GM12801 (cell line): ENCODE measurements around the gene NOS1AP.

ENCODE experiments used
- TF ChIP-seq, protein P1 (sequence below): IDR thresholded peaks from one replicate; pipeline ENCODE4 v1.5.1; 2011; ENCODE audit warnings: control low read depth; ENCODE audit not compliant: insufficient read length; ENCODE audit errors: extremely low read depth

The NOS1AP gene

DNA sequence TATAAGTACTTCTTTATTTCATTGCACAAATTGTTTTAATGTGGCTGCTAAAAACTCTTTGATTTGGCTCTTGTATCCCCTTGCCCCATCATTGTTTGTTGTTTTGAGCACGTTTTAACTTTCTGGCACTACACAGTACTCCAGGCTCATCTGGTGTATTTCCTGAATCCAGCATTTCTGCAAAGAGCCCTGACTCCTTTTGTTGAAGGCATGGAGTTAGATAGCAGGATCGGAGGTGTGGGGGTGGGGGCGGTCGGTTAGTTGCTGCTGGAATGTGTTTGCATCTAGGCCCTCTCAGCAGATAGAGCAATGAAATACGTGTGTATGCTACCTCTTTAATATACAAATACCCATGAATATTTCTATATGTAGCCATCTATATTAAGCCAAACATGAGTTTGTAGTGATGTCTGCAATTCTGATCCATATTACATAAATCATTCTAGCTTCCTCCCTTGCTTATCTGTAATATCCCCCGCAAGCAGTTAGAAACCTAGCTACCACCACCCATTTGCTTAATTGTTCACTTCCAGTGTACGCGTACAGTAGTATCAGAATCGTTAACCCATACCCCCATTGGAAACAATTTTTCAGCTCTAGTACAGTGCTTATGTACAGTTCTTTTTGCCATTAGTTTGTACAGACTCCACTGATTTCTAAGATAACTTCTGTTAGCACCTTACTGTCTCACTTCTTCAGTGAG, 106.0 kb downstream of the NOS1AP start:
- TF ChIP-seq, protein P1, sequence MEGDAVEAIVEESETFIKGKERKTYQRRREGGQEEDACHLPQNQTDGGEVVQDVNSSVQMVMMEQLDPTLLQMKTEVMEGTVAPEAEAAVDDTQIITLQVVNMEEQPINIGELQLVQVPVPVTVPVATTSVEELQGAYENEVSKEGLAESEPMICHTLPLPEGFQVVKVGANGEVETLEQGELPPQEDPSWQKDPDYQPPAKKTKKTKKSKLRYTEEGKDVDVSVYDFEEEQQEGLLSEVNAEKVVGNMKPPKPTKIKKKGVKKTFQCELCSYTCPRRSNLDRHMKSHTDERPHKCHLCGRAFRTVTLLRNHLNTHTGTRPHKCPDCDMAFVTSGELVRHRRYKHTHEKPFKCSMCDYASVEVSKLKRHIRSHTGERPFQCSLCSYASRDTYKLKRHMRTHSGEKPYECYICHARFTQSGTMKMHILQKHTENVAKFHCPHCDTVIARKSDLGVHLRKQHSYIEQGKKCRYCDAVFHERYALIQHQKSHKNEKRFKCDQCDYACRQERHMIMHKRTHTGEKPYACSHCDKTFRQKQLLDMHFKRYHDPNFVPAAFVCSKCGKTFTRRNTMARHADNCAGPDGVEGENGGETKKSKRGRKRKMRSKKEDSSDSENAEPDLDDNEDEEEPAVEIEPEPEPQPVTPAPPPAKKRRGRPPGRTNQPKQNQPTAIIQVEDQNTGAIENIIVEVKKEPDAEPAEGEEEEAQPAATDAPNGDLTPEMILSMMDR, result no peak

DNA sequence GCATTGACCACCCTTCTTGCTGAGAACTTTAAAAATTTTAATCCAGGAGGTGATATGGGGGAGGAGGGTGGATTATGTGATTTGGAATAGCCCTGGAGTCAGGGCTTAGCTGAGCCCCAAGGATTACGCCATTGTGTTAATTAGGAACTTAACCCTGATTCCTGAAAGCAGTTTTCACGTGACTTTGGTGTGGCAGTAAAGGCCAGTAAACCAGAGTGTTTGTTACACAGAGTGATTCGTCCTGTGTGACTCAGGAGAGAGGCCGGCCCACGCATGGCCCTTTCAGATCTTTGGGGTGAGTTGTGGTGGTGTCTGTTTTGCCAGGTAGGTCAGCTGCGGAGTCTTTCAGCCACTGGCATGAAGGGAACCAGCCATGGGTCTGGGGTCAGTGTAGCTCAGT, 107.6 kb downstream of the NOS1AP start:
- TF ChIP-seq, protein P1, result no peak

DNA sequence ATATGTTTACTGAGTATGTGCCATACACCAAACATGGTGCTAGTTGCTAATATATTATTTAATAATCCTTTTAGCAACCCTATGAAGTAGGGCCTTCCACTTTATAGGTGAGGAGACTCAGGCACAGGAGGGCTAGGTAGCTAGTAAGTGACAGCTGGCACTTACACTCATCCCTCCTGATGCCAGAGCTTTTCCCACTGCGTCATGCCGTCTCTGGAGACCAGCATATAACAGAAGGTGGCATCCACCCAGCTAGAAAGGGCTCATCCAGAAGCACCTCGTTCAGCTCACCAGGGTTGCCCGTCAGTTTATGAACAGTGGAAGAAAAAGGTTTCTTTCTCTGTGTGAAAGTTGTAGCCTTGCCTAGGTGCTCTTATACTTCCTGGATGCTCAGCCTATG, 108.9 kb downstream of the NOS1AP start:
- TF ChIP-seq, protein P1, result no peak

DNA sequence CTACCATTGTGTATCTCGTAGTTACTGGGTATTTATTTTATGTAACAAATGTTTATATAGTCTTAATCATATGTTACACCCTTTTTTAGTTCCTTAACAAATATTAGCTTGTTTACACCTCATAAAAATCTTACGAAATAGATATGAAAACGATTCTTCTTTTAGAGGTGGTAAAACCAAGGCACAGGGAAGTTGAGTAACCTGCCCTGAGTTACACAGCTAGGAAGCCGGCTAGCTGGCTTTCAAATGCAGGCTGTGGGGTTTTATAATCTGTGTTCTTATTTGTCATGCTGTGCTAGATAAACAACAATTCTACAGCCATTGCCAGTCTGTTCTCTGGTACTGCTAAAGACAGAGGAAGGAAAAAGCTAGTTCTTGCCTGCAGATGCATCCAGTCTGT, 109.6 kb downstream of the NOS1AP start:
- TF ChIP-seq, protein P1, result no peak

DNA sequence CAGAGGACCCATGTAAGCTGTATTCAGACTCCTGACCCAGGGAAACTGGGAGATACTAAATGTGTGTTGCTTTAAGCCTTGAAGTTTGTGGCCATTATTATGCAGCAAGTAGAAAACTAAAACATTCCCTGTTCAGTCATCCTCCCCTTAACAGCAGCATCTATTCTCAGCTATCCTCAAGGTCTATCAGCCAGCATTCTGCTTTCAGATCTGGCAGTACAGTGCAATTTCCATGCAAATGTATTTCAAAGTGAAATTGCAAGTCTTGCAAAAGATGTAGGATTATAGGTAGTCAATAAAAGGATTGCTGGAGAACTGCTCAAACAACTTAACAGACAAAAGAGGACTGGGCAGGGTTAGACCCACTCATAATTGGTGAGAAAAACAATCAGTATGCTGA, 111.3 kb downstream of the NOS1AP start:
- TF ChIP-seq, protein P1, result no peak

DNA sequence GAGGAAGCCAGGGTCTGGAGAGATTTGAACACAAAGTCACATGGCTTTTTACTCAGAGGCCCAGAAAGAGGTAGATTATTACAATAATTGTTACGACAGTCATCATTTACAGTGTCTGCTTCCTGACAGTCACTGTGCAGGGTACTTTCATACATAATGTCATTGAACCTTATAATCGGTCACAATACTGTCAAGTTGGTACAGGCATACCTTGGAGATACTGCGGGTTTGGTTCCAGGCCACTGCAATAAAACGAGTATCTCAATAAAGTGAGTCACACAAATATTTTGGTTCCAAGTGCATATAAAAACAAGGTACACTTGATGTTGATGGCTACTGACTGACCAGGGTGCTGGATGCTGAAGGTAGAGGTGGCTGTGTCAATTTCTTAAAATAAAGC, 112.6 kb downstream of the NOS1AP start:
- TF ChIP-seq, protein P1, result no peak

DNA sequence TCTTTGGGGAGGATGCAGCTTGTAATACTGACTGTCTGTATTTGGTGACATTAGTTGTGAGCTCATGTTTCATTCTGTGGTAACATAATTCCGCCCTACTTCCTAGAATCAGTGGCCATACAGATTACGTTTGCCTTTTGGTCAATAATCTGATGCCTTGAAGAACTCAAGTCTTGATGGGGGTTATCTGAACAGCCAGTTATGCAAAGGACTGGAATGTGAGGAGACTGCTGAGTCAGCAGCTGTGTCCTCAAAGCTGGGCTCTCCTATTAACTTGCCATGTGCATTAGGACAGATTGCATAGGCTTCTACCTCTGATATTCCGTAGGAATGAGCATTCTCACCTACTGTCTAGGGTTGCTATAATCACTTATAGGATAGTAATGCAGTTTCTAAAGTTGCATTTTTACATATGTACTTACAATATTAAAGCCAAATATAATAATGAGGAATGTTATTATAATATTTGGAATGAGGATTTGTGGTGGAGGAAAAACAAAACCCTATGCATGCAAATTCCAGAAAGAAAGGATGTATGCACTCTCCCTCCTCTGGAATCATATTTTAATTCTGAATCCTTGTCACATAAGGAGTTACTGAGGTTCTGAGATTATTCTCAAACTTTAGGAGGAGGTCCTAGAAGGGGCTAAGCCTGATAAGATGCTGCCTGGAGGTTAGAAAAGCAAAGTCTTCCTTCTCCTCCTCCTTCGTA, 116.0 kb downstream of the NOS1AP start:
- TF ChIP-seq, protein P1, result no peak
